H1 (cell line): Measurements from ENCODE around the gene ESRRB. TPM values are rescaled to one million over a fixed set of nuclear protein-coding genes. Genes with fewer than 3 reads are reported as not detected.

Experiments
- CTCF ChIA-PET: fragments of 300-600 bp; sonication (Branson Sonifier 250); formaldehyde crosslinking; loops from one replicate; lab custom pipeline; 2021; ENCODE audit not compliant: partially characterized antibody; lab: Charles Lee
- POLR2A ChIA-PET: fragments of 300-600 bp; sonication (Branson Sonifier 250); formaldehyde crosslinking; loops from one replicate; lab custom pipeline; 2021; ENCODE audit warnings: inconsistent platforms; ENCODE audit not compliant: partially characterized antibody; lab: Charles Lee
- DNase-seq, 2 experiments: peaks; one replicate each; pipeline versions ENCODE4 v3.0.0 to v3.0.0-alpha.2; 2010 to 2022; ENCODE audit warnings: low spot score in 2 of 2, low read depth in 1 of 2, mixed read lengths in 1 of 2
- FAIRE-seq: peaks from 2 replicates; lab custom pipeline; 2011; peaks lifted over from hg19 to GRCh38; lab: Jason Lieb, UNC
- H2AFZ ChIP-seq: 2 replicates; pipeline ENCODE4 v1.8.1; 2012; ENCODE audit warnings: low read length, inconsistent platforms
- H2AK5ac ChIP-seq: 2 replicates; pipeline ENCODE4 v1.6.1; 2013; ENCODE audit warnings: low read depth, low read length
- H2BK120ac ChIP-seq: replicated peaks from 2 replicates; pipeline ENCODE3; 2013; ENCODE audit warnings: low read depth, low read length, inconsistent platforms
- H2BK12ac ChIP-seq: 2 replicates; pipeline ENCODE4 v1.6.1; 2013; ENCODE audit warnings: low read depth, low read length
- H2BK15ac ChIP-seq: 2 replicates; pipeline ENCODE4 v1.6.1; 2013; ENCODE audit warnings: low read length
- H2BK20ac ChIP-seq: 2 replicates; pipeline ENCODE4 v1.6.1; 2013; ENCODE audit warnings: low read length
- H2BK5ac ChIP-seq: 2 replicates; pipeline ENCODE4 v1.6.1; 2013; ENCODE audit warnings: low read depth, low read length
- H3K14ac ChIP-seq: 2 replicates; pipeline ENCODE4 v1.6.1; 2013; ENCODE audit warnings: inconsistent platforms; ENCODE audit not compliant: insufficient read length
- H3K18ac ChIP-seq: 2 replicates; pipeline ENCODE4 v1.6.1; 2013; ENCODE audit warnings: low read length; ENCODE audit errors: extremely low read depth
- H3K23ac ChIP-seq: 2 replicates; pipeline ENCODE4 v1.6.1; 2013; ENCODE audit warnings: inconsistent platforms; ENCODE audit not compliant: insufficient read length
- H3K23me2 ChIP-seq: 2 replicates; pipeline ENCODE4 v1.6.1; 2013; ENCODE audit warnings: low read depth, low read length
- H3K27ac ChIP-seq: 2 replicates; pipeline ENCODE4 v1.6.1; 2011; ENCODE audit warnings: low read depth, low read length, inconsistent platforms
- H3K27me3 ChIP-seq, 4 experiments: replicated peaks in 1 of 4; 1 replicate in 1 of 4; 2 replicates in 3 of 4; pipeline versions ENCODE4 v1.6.1 to v1.8.1; 2011 to 2013; ENCODE audit warnings: low read length in 3 of 4, mild to moderate bottlenecking in 3 of 4, inconsistent platforms in 2 of 4, mixed read lengths in 2 of 4, moderate library complexity in 1 of 4; ENCODE audit not compliant: control insufficient read depth in 3 of 4, insufficient read depth in 3 of 4; ENCODE audit errors: extremely low read depth in 1 of 4
- H3K36me3 ChIP-seq, 4 experiments: 2 replicates each; pipeline versions ENCODE4 v1.6.1 to v1.8.1; 2011 to 2013; ENCODE audit warnings: mild to moderate bottlenecking in 4 of 4, low read length in 3 of 4, moderate library complexity in 2 of 4, control low read depth in 1 of 4, inconsistent platforms in 1 of 4; ENCODE audit not compliant: insufficient read depth in 4 of 4, control insufficient read depth in 2 of 4
- H3K4ac ChIP-seq: replicated peaks from 2 replicates; pipeline ENCODE3; 2013; ENCODE audit warnings: low read length, low read depth, mixed read lengths, inconsistent platforms; ENCODE audit not compliant: insufficient read length
- H3K4me1 ChIP-seq, 4 experiments: replicated peaks in 1 of 4; 1 replicate in 1 of 4; 2 replicates in 3 of 4; pipeline versions ENCODE4 v1.6.1 to v1.8.1; 2011 to 2013; ENCODE audit warnings: low read length in 3 of 4, inconsistent platforms in 2 of 4, mixed read lengths in 1 of 4; ENCODE audit not compliant: insufficient read depth in 4 of 4, control insufficient read depth in 3 of 4
- H3K4me2 ChIP-seq, 2 experiments: 2 replicates each; pipeline versions ENCODE4 v1.6.1 to v1.8.1; 2011 to 2013; ENCODE audit warnings: low read depth in 2 of 2, low read length in 2 of 2, control low read depth in 1 of 2, inconsistent platforms in 1 of 2, mild to moderate bottlenecking in 1 of 2; ENCODE audit not compliant: insufficient read depth in 1 of 2
- H3K4me3 ChIP-seq, 4 experiments: fragments of 200-600, 300-600 bp in 1 of 4; sonication (generic), shearing (Covaris generic), sonication (Bioruptor Twin) in 1 of 4; 2 replicates each; pipeline versions ENCODE4 v1.5.1 to v1.8.1; 2011 to 2016; ENCODE audit warnings: low read length in 4 of 4, low read depth in 3 of 4, control low read depth in 2 of 4, inconsistent platforms in 2 of 4, mild to moderate bottlenecking in 2 of 4, mixed read lengths in 1 of 4, moderate library complexity in 1 of 4; ENCODE audit not compliant: insufficient read depth in 2 of 4; ENCODE audit errors: extremely low read depth in 1 of 4
- H3K56ac ChIP-seq: replicated peaks from 2 replicates; pipeline ENCODE3; 2013; ENCODE audit warnings: low read depth, mild to moderate bottlenecking, mixed read lengths, low read length, inconsistent platforms; ENCODE audit not compliant: insufficient read length
- H3K79me1 ChIP-seq: 2 replicates; pipeline ENCODE4 v1.6.1; 2013; ENCODE audit warnings: low read depth, low read length, control low read depth
- H3K79me2 ChIP-seq, 2 experiments: 2 replicates each; pipeline versions ENCODE4 v1.6.1 to v1.8.1; 2012 to 2013; ENCODE audit warnings: low read length in 2 of 2, mild to moderate bottlenecking in 2 of 2, inconsistent platforms in 1 of 2; ENCODE audit not compliant: insufficient read depth in 2 of 2, control insufficient read depth in 1 of 2
- H3K9ac ChIP-seq, 4 experiments: replicated peaks in 1 of 4; 1 replicate in 1 of 4; 2 replicates in 3 of 4; pipeline versions ENCODE4 v1.6.1 to v1.8.1; 2011 to 2013; ENCODE audit warnings: low read depth in 3 of 4, low read length in 3 of 4, control low read depth in 2 of 4, mild to moderate bottlenecking in 2 of 4, moderate library complexity in 2 of 4, inconsistent platforms in 1 of 4; ENCODE audit errors: extremely low read depth in 1 of 4
- H3K9me3 ChIP-seq, 2 experiments: 2 replicates each; pipeline versions ENCODE4 v1.6.1 to v1.8.1; 2012 to 2013; ENCODE audit warnings: mild to moderate bottlenecking in 2 of 2, moderate library complexity in 2 of 2, control low read depth in 1 of 2, inconsistent platforms in 1 of 2, low read depth in 1 of 2, low read length in 1 of 2, mixed read lengths in 1 of 2; ENCODE audit not compliant: insufficient read depth in 2 of 2
- H4K20me1 ChIP-seq, 2 experiments: replicated peaks in 1 of 2; 2 replicates each; pipeline versions ENCODE3 to v1.8.1; 2011 to 2013; ENCODE audit warnings: inconsistent platforms in 2 of 2, low read length in 2 of 2, mild to moderate bottlenecking in 1 of 2; ENCODE audit not compliant: insufficient read depth in 2 of 2, control insufficient read depth in 1 of 2
- H4K5ac ChIP-seq: 2 replicates; pipeline ENCODE4 v1.6.1; 2013; ENCODE audit warnings: low read length, low read depth, mixed read lengths, inconsistent platforms; ENCODE audit not compliant: insufficient read length
- H4K8ac ChIP-seq: 2 replicates; pipeline ENCODE4 v1.8.0; 2013; ENCODE audit warnings: mild to moderate bottlenecking, moderate library complexity, low read length, inconsistent platforms; ENCODE audit not compliant: insufficient read depth; ENCODE audit errors: extremely low read depth
- H4K91ac ChIP-seq: replicated peaks from 2 replicates; pipeline ENCODE3; 2013; ENCODE audit warnings: low read length, mixed read lengths, inconsistent platforms; ENCODE audit not compliant: insufficient read length
- BCL11A ChIP-seq, 2 experiments: IDR thresholded peaks; one replicate each; pipeline ENCODE4 v1.6.1; 2011; ENCODE audit warnings: low read depth in 2 of 2, low read length in 2 of 2, mild to moderate bottlenecking in 2 of 2
- CBX8 ChIP-seq: fragments of 300-800, 300-1000 bp; sonication (generic); IDR thresholded peaks from 2 replicates; pipeline ENCODE4 v1.7.1; 2016; ENCODE audit warnings: low read depth, low read length, borderline replicate concordance
- CREB1 ChIP-seq: IDR thresholded peaks from 2 replicates; pipeline ENCODE4 v1.6.1; 2012; ENCODE audit warnings: inconsistent platforms
- EZH2 ChIP-seq: fragments of 200-600 bp; sonication (generic); IDR thresholded peaks from 2 replicates; pipeline ENCODE4 v1.7.1; 2012; ENCODE audit warnings: low read depth, mild to moderate bottlenecking, moderate library complexity, low read length, inconsistent platforms; ENCODE audit not compliant: severe bottlenecking
- GTF2F1 ChIP-seq: IDR thresholded peaks from 2 replicates; pipeline ENCODE4 v1.6.1; 2012; ENCODE audit warnings: low read depth, low read length, improper control_type of control experiment, borderline replicate concordance
- JUND ChIP-seq: IDR thresholded peaks from 2 replicates; pipeline ENCODE4 v1.6.1; 2011; ENCODE audit warnings: mild to moderate bottlenecking, improper control_type of control experiment, low read length
- KDM5A ChIP-seq: fragments of 200-600 bp; IDR thresholded peaks from 2 replicates; pipeline ENCODE4 v1.7.1; 2012; ENCODE audit warnings: mild to moderate bottlenecking, low read length, inconsistent platforms, mixed read lengths
- NANOG ChIP-seq: IDR thresholded peaks from 2 replicates; pipeline ENCODE4 v1.6.1; 2011; ENCODE audit warnings: low read length, low read depth, mild to moderate bottlenecking, inconsistent platforms; ENCODE audit not compliant: insufficient read depth, poor library complexity, severe bottlenecking
- POLR2A ChIP-seq, 2 experiments: IDR thresholded peaks; 1 replicate in 1 of 2; 2 replicates in 1 of 2; pipeline ENCODE4 v1.6.1; 2011; ENCODE audit warnings: low read depth in 2 of 2, low read length in 2 of 2, mild to moderate bottlenecking in 2 of 2; ENCODE audit errors: control extremely low read depth in 1 of 2
- POLR2AphosphoS5 ChIP-seq: IDR thresholded peaks from 2 replicates; pipeline ENCODE4 v1.6.1; 2011; ENCODE audit warnings: low read depth, low read length
- SAP30 ChIP-seq: fragments of 300-600 bp; sonication (generic); IDR thresholded peaks from 2 replicates; pipeline ENCODE4 v1.7.1; 2012; ENCODE audit warnings: low read length, moderate library complexity, mild to moderate bottlenecking, inconsistent platforms; ENCODE audit not compliant: insufficient read depth, insufficient replicate concordance
- TAF1 ChIP-seq: IDR thresholded peaks from 2 replicates; pipeline ENCODE4 v1.6.1; 2011; ENCODE audit warnings: mild to moderate bottlenecking, low read depth, low read length
- YY1 ChIP-seq: IDR thresholded peaks from 2 replicates; pipeline ENCODE4 v1.6.1; 2011; ENCODE audit warnings: low read depth, mild to moderate bottlenecking, low read length
- WGBS, 2 experiments: shearing (Covaris generic) in 1 of 2; methylation state at CpG; one replicate each; pipeline versions ENCODE4 v1.1.6 to v1.1.7; 2013 to 2015; ENCODE audit warnings: low lambda C conversion rate in 2 of 2, mixed read lengths in 2 of 2, inconsistent platforms in 1 of 2, low coverage in 1 of 2, missing lambda C conversion rate in 1 of 2; ENCODE audit not compliant: insufficient replicate concordance in 2 of 2, insufficient coverage in 1 of 2, insufficient read length in 1 of 2; ENCODE audit errors: extremely low coverage in 1 of 2, missing lambda C conversion rate in 1 of 2; 5-methylcytosine and 5-hydroxymethylcytosine counted together
- polyA plus RNA-seq, 7 experiments: library from polyadenylated mRNA; depleted of rRNA in 3 of 7; stranded (reverse) in 5 of 7; unstranded in 2 of 7; fragments of >200 nt in 5 of 7; fragments of 200-250 nt in 2 of 7; gene quantifications; 1 replicate in 5 of 7; 2 replicates in 1 of 7; 4 replicates in 1 of 7; pipeline versions ENCODE4 v1.2.1 to v1.2.3, GENCODE V29; 2011 to 2013; ENCODE audit warnings: missing spikeins in 2 of 7, mixed read lengths in 2 of 7
- total RNA-seq: library from RNA; stranded (reverse); fragmentation: NEBNext Ultra II Directional; extraction: Animal tissue kit (Norgen Biotek cat#: 25700); gene quantifications from 2 replicates; pipeline ENCODE4 v1.2.1, GENCODE V29; 2021

Gene ESRRB
- total and polyA plus RNA-seq, 2 of the 8 experiments (the other 6 are each of a cell fraction or from before 2014, with no cell fraction given): 0.29 to 0.45 TPM

DNA sequence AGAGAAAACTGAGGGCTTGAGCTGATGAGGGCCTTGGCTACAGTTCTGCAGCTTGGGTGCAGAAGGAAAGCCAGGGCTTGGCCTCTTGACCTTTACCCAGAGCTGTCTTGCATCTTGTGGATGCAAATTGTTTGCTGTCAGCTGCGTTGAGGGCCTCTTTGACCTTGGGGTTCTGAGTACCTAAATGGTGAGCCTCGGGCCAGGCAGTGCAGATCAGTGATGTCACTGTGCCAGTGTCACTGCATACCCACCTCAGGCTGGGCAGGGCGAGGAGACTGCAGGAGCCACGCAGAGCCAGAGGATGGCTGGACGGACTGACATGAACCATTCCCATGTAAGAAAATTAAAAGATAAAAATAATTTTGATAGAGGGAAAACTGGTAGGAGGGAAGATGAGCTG, 18.6 kb downstream of the ESRRB start:
- 96% methylated on average over 5 of the region's 5 CpGs; no CpG with 5 or more reads in 1 of the 2 experiments for WGBS, 2 experiments
- H3K27me3 ChIP-seq: no peaks in the 10 kb centered on the region
- no peak overlapping the region; the same call in 1 of the 2 replicates for H2BK12ac ChIP-seq
- H2AK5ac ChIP-seq: no peak overlapping the region
- no peak overlapping the region for H3K9ac ChIP-seq
- no peaks in the 10 kb centered on the region; the same call in 1 of the 2 replicates for H3K79me1 ChIP-seq
- no peak overlapping the region for H2BK20ac ChIP-seq
- H3K9me3 ChIP-seq: no peaks in the 10 kb centered on the region
- no peaks in the 10 kb centered on the region; a peak in 1 of 7 replicates for H3K4me1 ChIP-seq
- no peak overlapping the region for H3K23ac ChIP-seq
- no peak overlapping the region for H3K56ac ChIP-seq
- H2BK120ac ChIP-seq: no peak overlapping the region
- no peaks in the 10 kb centered on the region for H3K36me3 ChIP-seq
- H3K14ac ChIP-seq: no peak overlapping the region
- no peak overlapping the region for H4K91ac ChIP-seq
- POLR2A ChIA-PET: no interaction called here
- no peak for DNase-seq
- H3K18ac ChIP-seq: no peak overlapping the region
- H3K79me2 ChIP-seq: no peaks in the 10 kb centered on the region
- H2BK15ac ChIP-seq: no peak overlapping the region
- no peaks in the 10 kb centered on the region for H3K23me2 ChIP-seq
- no peak overlapping the region for H3K4me2 ChIP-seq
- TF ChIP-seq TAF1 (no peak), CBX8 (no peak), POLR2A (IDR thresholded peaks at IDR 0.05; ENCODE audit: control extremely low read depth in 1 of 2, low read depth in 2 of 2, low read length in 2 of 2) (no peak), KDM5A (no peak), POLR2AphosphoS5 (no peak), YY1 (no peak), SAP30 (no peak), GTF2F1 (no peak), BCL11A (IDR thresholded peaks at IDR 0.05; ENCODE audit: low read depth in 2 of 2, low read length in 2 of 2) (no peak), JUND (no peak), EZH2 (no peak), NANOG (no peak), CREB1 (no peak)
- TF ChIP-seq, all 59 proteins: peak for 0
- H3K27ac ChIP-seq: no peak overlapping the region
- H3K4ac ChIP-seq: no peak overlapping the region
- H4K20me1 ChIP-seq: no peaks in the 10 kb centered on the region
- H3K4me3 ChIP-seq: no peak overlapping the region
- FAIRE-seq: no peak
- CTCF ChIA-PET: interaction anchor here (0.6 to 4.7 kb wide), 8 partner anchors 11 to 253 kb away, joined by 3 to 24 read pairs (median 4); no protein-coding TSS in a partner anchor
- H4K5ac ChIP-seq: no peak overlapping the region
- no peak overlapping the region for H2AFZ ChIP-seq
- H4K8ac ChIP-seq: no peak overlapping the region
- H2BK5ac ChIP-seq: no peak overlapping the region
